CD4-positive, alpha-beta memory T cell (primary cell): ENCODE results near the gene GLMP. TPM values are rescaled to one million over a fixed set of nuclear protein-coding genes. Genes with fewer than 3 reads are reported as not detected.
"Not testable (repeated sequence)": the region's sequence is repeated elsewhere in the genome, so short reads cannot be mapped to it uniquely, and the experiment has no call there.

Experiments used
- CTCF ChIA-PET: fragments of 350-600 bp; sonication (Branson Sonifier 250); formaldehyde crosslinking; loops from one replicate; lab custom pipeline; 2021; ENCODE audit warnings: inconsistent platforms; ENCODE audit not compliant: partially characterized antibody; lab: Charles Lee
- POLR2A ChIA-PET: fragments of 350-600 bp; sonication (Branson Sonifier 250); formaldehyde crosslinking; loops from one replicate; lab custom pipeline; 2021; ENCODE audit not compliant: partially characterized antibody; lab: Charles Lee
- DNase-seq, 5 donors: peaks; one replicate each; pipeline versions ENCODE4 v3.0.0 to v3.0.0-alpha.2; 2020 to 2022; ENCODE audit warnings: mixed read lengths in 1 of 5
- H3K27ac ChIP-seq: one replicate; pipeline ENCODE4 v1.7.0; 2013; ENCODE audit warnings: low read depth, low read length
- H3K27me3 ChIP-seq: 2 replicates; pipeline ENCODE4 v1.7.0; 2013; ENCODE audit warnings: mild to moderate bottlenecking, low read length, moderate library complexity; ENCODE audit not compliant: insufficient read depth
- H3K36me3 ChIP-seq: 2 replicates; pipeline ENCODE4 v1.7.0; 2013; ENCODE audit warnings: mild to moderate bottlenecking, low read length, moderate library complexity; ENCODE audit not compliant: insufficient read depth
- H3K4me1 ChIP-seq: 2 replicates; pipeline ENCODE4 v1.7.0; 2013; ENCODE audit warnings: mild to moderate bottlenecking, low read length, moderate library complexity; ENCODE audit not compliant: insufficient read depth
- H3K4me3 ChIP-seq, 2 donors: one replicate each; pipeline ENCODE4 v1.7.0; 2013; ENCODE audit warnings: low read length in 2 of 2, mild to moderate bottlenecking in 1 of 2
- H3K9me3 ChIP-seq, 2 donors: one replicate each; pipeline ENCODE4 v1.7.0; 2013; ENCODE audit warnings: low read length in 2 of 2, control low read depth in 1 of 2; ENCODE audit not compliant: control insufficient read depth in 1 of 2
- H3K27ac Mint-ChIP-seq, 7 donors: one replicate each; pipeline ENCODE4 v1.8.0; 2020 to 2021; ENCODE audit warnings: mixed read lengths in 7 of 7, mild to moderate bottlenecking in 6 of 7, inconsistent platforms in 3 of 7, moderate library complexity in 3 of 7
- H3K27me3 Mint-ChIP-seq, 2 donors: one replicate each; pipeline ENCODE4 v1.8.0; 2020 to 2021; ENCODE audit warnings: mixed read lengths in 2 of 2
- H3K36me3 Mint-ChIP-seq, 2 donors: one replicate each; pipeline ENCODE4 v1.8.0; 2020 to 2021; ENCODE audit warnings: mixed read lengths in 2 of 2, inconsistent platforms in 1 of 2, mild to moderate bottlenecking in 1 of 2
- H3K4me1 Mint-ChIP-seq, 4 donors: one replicate each; pipeline ENCODE4 v1.8.0; 2020 to 2021; ENCODE audit warnings: mixed read lengths in 4 of 4, mild to moderate bottlenecking in 1 of 4
- H3K4me3 Mint-ChIP-seq, 8 donors: one replicate each; pipeline ENCODE4 v1.8.0; 2020 to 2021; ENCODE audit warnings: mixed read lengths in 8 of 8, mild to moderate bottlenecking in 7 of 8, moderate library complexity in 6 of 8, inconsistent platforms in 3 of 8
- H3K9me3 Mint-ChIP-seq, 8 donors: one replicate each; pipeline ENCODE4 v1.8.0; 2020 to 2021; ENCODE audit warnings: mixed read lengths in 8 of 8, mild to moderate bottlenecking in 5 of 8, inconsistent platforms in 3 of 8, moderate library complexity in 1 of 8
- intact Hi-C: fragments of 100-400 bp; cut with micrococcal nuclease; formaldehyde crosslinking; loops from one replicate; pipeline ENCODE4 v1.15.1; 2023
- polyA plus RNA-seq, 2 donors: library from polyadenylated mRNA; unstranded; fragments of 300-500 nt; fragmentation: Illumina TruSeq; gene quantifications; one replicate each; pipeline ENCODE4 v1.2.3, GENCODE V29; 2021
- total RNA-seq, 2 experiments: library from RNA; stranded (reverse); gene quantifications; one replicate each; pipeline ENCODE4 v1.2.3, GENCODE V29; 2021

Gene GLMP
- total and polyA plus RNA-seq, 4 experiments from 2014 or later: 21.3 to 28.4 (median 22.8) TPM

DNA sequence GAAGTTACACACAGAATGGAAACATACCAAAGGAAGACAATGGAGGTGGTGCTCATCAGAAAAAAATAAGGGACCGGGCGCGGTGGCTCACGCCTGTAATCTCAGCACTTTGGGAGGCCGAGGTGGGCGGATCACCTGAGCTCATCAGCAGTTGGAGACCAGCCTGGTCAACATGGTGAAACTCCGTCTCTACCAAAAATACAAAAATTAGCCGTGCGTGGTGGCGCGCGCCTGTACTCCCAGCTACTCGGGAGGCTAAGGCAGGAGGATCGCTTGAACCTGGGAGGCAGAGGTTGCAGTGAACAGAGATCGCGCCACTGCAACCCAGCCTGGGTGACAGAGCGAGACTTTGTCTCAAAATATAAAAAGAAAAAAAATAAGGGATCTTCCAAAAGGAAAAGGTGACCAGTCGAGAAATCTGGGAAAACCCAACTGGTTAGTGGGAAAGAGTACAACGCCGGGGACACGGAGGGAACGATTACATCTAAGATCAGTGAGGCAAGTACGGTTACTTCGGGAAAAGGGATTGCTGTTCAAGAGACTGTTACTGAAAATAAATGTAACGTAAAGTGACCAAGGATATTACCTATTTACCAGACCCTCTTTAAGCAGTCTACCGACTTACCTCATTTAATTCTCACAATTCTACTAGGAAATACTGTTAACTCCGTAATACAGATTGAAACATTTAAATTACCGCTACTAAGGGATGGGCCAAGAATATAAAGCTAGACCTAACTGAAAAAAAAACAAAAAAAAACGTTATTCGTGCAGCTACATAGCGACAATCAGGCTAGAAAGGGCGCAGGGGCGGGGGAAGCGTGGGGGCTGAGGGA, 41.8 kb upstream of the GLMP start:
- Mint-ChIP-seq H3K27me3 (no peaks in the 10 kb centered on the region), H3K4me1 (peaks cover 22 to 46% (median 35%) of the 10 kb centered on the region in 4 donors), H3K27ac (peak overlapping the region; percentile 91 to 100 (median 99)), H3K4me3 (peak overlapping the region; percentile 94 to 99 (median 98)), H3K9me3 (no peaks in the 10 kb centered on the region), H3K36me3 (peaks cover 10 to 48% of the 10 kb centered on the region in 2 donors)
- intact Hi-C loops: no loop called here
- CTCF ChIA-PET: interaction anchor here (0.6 to 1.3 kb wide), 6 partner anchors 15 to 422 kb away, joined by 3 to 5 read pairs (median 3); partner anchors contain the start of gene PMF1
- no peak for DNase-seq
- Histone ChIP-seq H3K4me1 (peaks cover 28% of the 10 kb centered on the region), H3K9me3 (no peaks in the 10 kb centered on the region), H3K36me3 (peaks cover 18% of the 10 kb centered on the region), H3K27ac (peak overlapping the region; percentile 75), H3K4me3 (peak overlapping the region; percentile 94 to 95), H3K27me3 (no peaks in the 10 kb centered on the region)
- POLR2A ChIA-PET: interaction anchor here (1.1 to 3.4 kb wide), 5 partner anchors 15 to 167 kb away, joined by 3 to 27 read pairs (median 3); partner anchors contain the start of genes GLMP and SMG5

DNA sequence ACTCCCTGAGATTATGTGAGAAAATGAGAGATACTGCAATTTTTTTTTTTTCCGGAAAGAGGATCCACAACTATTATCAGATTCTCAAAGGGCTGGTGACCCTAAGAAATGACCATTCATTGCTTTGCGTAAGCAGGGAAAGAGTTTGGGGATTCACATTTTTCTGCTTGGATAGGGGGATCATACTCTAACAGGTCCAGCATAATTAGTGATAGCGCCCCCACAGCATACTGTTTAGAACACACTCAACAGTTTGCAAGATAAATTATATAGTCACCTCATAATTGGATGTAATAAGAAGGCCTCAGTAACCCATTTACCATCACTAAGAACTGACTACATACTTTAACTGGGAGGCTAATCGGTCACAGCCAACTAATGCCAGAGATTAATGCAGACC, 40.8 kb upstream of the GLMP start:
- CTCF ChIA-PET: interaction anchor here (0.7 kb wide), 1 partner anchor 421 kb away, joined by 3 read pairs; no protein-coding TSS in a partner anchor
- H3K4me1 ChIP-seq: peaks cover 28% of the 10 kb centered on the region
- H3K9me3 ChIP-seq: no peaks in the 10 kb centered on the region
- H3K27ac Mint-ChIP-seq: peak overlapping the region in 4 of 7 donors; percentile 50 to 91 (median 86)
- no peaks in the 10 kb centered on the region for H3K27me3 Mint-ChIP-seq
- H3K36me3 Mint-ChIP-seq: peaks cover 13 to 53% of the 10 kb centered on the region in 2 donors
- POLR2A ChIA-PET: interaction anchor here (0.6 to 3.4 kb wide), 3 partner anchors 13 to 699 kb away, joined by 3 to 27 read pairs (median 4); partner anchors contain the start of gene SMG5
- intact Hi-C loops: no loop called here
- no peak overlapping the region for H3K4me3 ChIP-seq
- H3K4me1 Mint-ChIP-seq: peaks cover 22 to 46% (median 35%) of the 10 kb centered on the region in 4 donors
- no peak for DNase-seq
- H3K4me3 Mint-ChIP-seq: peak overlapping the region; percentile 94 to 99 (median 98)
- H3K27me3 ChIP-seq: no peaks in the 10 kb centered on the region
- H3K27ac ChIP-seq: no peak overlapping the region
- no peaks in the 10 kb centered on the region for H3K9me3 Mint-ChIP-seq
- H3K36me3 ChIP-seq: peaks cover 22% of the 10 kb centered on the region

GRCh38 chr1:156323179-156323578, 27.7 kb upstream of the GLMP start:
- H3K36me3 Mint-ChIP-seq: peaks cover 21 to 55% of the 10 kb centered on the region in 2 donors
- H3K27me3 Mint-ChIP-seq, H3K4me1 ChIP-seq, H3K9me3 ChIP-seq, intact Hi-C loops, DNase-seq, H3K27ac ChIP-seq, H3K9me3 Mint-ChIP-seq, H3K4me3 ChIP-seq, H3K4me1 Mint-ChIP-seq, H3K27me3 ChIP-seq, H3K27ac Mint-ChIP-seq, H3K4me3 Mint-ChIP-seq: not testable (repeated sequence)
- POLR2A ChIA-PET: interaction anchor here (0.7 to 1.4 kb wide), 2 partner anchors 14 to 578 kb away, joined by 3 read pairs; no protein-coding TSS in a partner anchor
- CTCF ChIA-PET: interaction anchor here (1.2 kb wide), 1 partner anchor 14 kb away, joined by 4 read pairs; the partner anchor contains the start of gene CCT3
- peaks cover 47% of the 10 kb centered on the region for H3K36me3 ChIP-seq

GRCh38 chr1:156320560-156320959, 25.1 kb upstream of the GLMP start:
- H3K4me1 Mint-ChIP-seq: peaks cover 0 to 2% (median 0%) of the 10 kb centered on the region in 4 donors
- peaks cover 39 to 74% of the 10 kb centered on the region in 2 donors for H3K36me3 Mint-ChIP-seq
- H3K4me3 ChIP-seq: no peak overlapping the region
- no peaks in the 10 kb centered on the region for H3K27me3 Mint-ChIP-seq
- ChIA-PET CTCF (interaction anchor here (2.0 to 2.4 kb wide), 2 partner anchors 23 to 228 kb away, joined by 7 read pairs; no protein-coding TSS in a partner anchor), POLR2A (no interaction called here)
- H3K36me3 ChIP-seq: peaks cover 69% of the 10 kb centered on the region
- no peak for DNase-seq
- intact Hi-C loops: no loop called here
- H3K4me3 Mint-ChIP-seq: no peak overlapping the region
- peak overlapping the region in 1 of 7 donors; percentile 52 for H3K27ac Mint-ChIP-seq
- H3K27me3 ChIP-seq: no peaks in the 10 kb centered on the region
- H3K9me3 Mint-ChIP-seq: no peaks in the 10 kb centered on the region
- no peaks in the 10 kb centered on the region for H3K4me1 ChIP-seq
- H3K9me3 ChIP-seq: no peaks in the 10 kb centered on the region
- H3K27ac ChIP-seq: no peak overlapping the region

GRCh38 chr1:156319664-156320063, 24.2 kb upstream of the GLMP start:
- H3K36me3 ChIP-seq: peaks cover 67% of the 10 kb centered on the region
- H3K4me3 ChIP-seq: no peak overlapping the region
- ChIA-PET POLR2A (no interaction called here), CTCF (interaction anchor here (0.6 to 2.5 kb wide), 20 partner anchors 10 to 227 kb away, joined by 3 to 17 read pairs (median 4); partner anchors contain the start of genes CCT3 and PMF1)
- peak in 3 of 5 donors; percentile 13 to 33 (median 27) for DNase-seq
- no peaks in the 10 kb centered on the region for H3K4me1 ChIP-seq
- Mint-ChIP-seq H3K27ac (no peak overlapping the region), H3K4me3 (no peak overlapping the region), H3K4me1 (peaks cover 0 to 2% (median 0%) of the 10 kb centered on the region in 4 donors), H3K9me3 (no peaks in the 10 kb centered on the region), H3K27me3 (no peaks in the 10 kb centered on the region), H3K36me3 (peaks cover 34 to 76% of the 10 kb centered on the region in 2 donors)
- intact Hi-C loops: loop anchor here (2.0 kb wide), 1 partner anchor 173 kb away; no protein-coding TSS in a partner anchor
- no peaks in the 10 kb centered on the region for H3K9me3 ChIP-seq
- H3K27me3 ChIP-seq: no peaks in the 10 kb centered on the region
- H3K27ac ChIP-seq: no peak overlapping the region

- no peaks in the 10 kb centered on the region for H3K9me3 Mint-ChIP-seq
- Histone ChIP-seq H3K4me3 (no peak overlapping the region), H3K27me3 (no peaks in the 10 kb centered on the region), H3K27ac (no peak overlapping the region), H3K4me1 (no peaks in the 10 kb centered on the region), H3K9me3 (no peaks in the 10 kb centered on the region), H3K36me3 (peaks cover 66% of the 10 kb centered on the region)
- peaks cover 0 to 2% (median under 1%) of the 10 kb centered on the region in 4 donors for H3K4me1 Mint-ChIP-seq
- intact Hi-C loops: no loop called here
- H3K36me3 Mint-ChIP-seq: peaks cover 38 to 83% of the 10 kb centered on the region in 2 donors
- no peak overlapping the region for H3K4me3 Mint-ChIP-seq
- CTCF ChIA-PET: interaction anchor here (0.7 to 0.9 kb wide), 3 partner anchors 45 to 226 kb away, joined by 3 to 4 read pairs (median 3); no protein-coding TSS in a partner anchor
- POLR2A ChIA-PET: no interaction called here
- peak overlapping the region in 1 of 7 donors; percentile 43 for H3K27ac Mint-ChIP-seq
- no peak for DNase-seq
- no peaks in the 10 kb centered on the region for H3K27me3 Mint-ChIP-seq
These were observed 21.4 kb upstream of the GLMP start for GRCh38 chr1:156316909-156317308.

GRCh38 chr1:156310962-156311361, 15.5 kb upstream of the GLMP start:
- H3K4me1 Mint-ChIP-seq: peaks cover 0 to 2% (median 0%) of the 10 kb centered on the region in 4 donors
- CTCF ChIA-PET: no interaction called here
- Histone ChIP-seq H3K4me3 (no peak overlapping the region), H3K9me3 (no peaks in the 10 kb centered on the region), H3K4me1 (no peaks in the 10 kb centered on the region), H3K27ac (no peak overlapping the region), H3K27me3 (no peaks in the 10 kb centered on the region), H3K36me3 (peaks cover 59% of the 10 kb centered on the region)
- no peaks in the 10 kb centered on the region for H3K9me3 Mint-ChIP-seq
- POLR2A ChIA-PET: no interaction called here
- H3K4me3 Mint-ChIP-seq: no peak overlapping the region
- H3K36me3 Mint-ChIP-seq: peaks cover 32 to 68% of the 10 kb centered on the region in 2 donors
- intact Hi-C loops: no loop called here
- no peak for DNase-seq
- H3K27me3 Mint-ChIP-seq: no peaks in the 10 kb centered on the region
- H3K27ac Mint-ChIP-seq: peak overlapping the region in 2 of 7 donors; percentile 43 to 44
